Lower leg skin (tissue), 4 donors: Measurements from ENCODE around the gene LSM8. TPM values are rescaled to one million over a fixed set of nuclear protein-coding genes. Genes with fewer than 3 reads are reported as not detected.
"Not testable (repeated sequence)": the region's sequence is repeated elsewhere in the genome, so short reads cannot be mapped to it uniquely, and the experiment has no call there.

Source experiments
- DNase-seq, 2 donors: peaks; one replicate each; pipeline ENCODE4 v3.0.0-alpha.2; 2019; ENCODE audit warnings: low spot score in 2 of 2
- H3K4me3 ChIP-seq: fragments of 200-600 bp; sonication (generic); 2 replicates; pipeline ENCODE4 v1.5.1; 2017; ENCODE audit warnings: mild to moderate bottlenecking, low read depth; ENCODE audit not compliant: poor library complexity, severe bottlenecking
- POLR2A ChIP-seq, 2 donors: fragments of 450-650 bp; IDR thresholded peaks; one replicate each; pipeline ENCODE4 v1.6.1; 2016 to 2017; ENCODE audit warnings: antibody characterized with exemption in 2 of 2, mild to moderate bottlenecking in 1 of 2, moderate library complexity in 1 of 2
- WGBS, 2 donors: methylation state at CpG; one replicate each; pipeline ENCODE4 v1.1.5; 2018; 5-methylcytosine and 5-hydroxymethylcytosine counted together
- intact Hi-C: fragments of 100-400 bp; cut with DNase I; formaldehyde crosslinking; loops from one replicate; pipeline ENCODE4 v1.15.0; 2023; ENCODE audit warnings: low total_unique reads
- total RNA-seq, 4 donors: library from RNA; depleted of rRNA; stranded (reverse); fragments of >200 nt; gene quantifications; one replicate each; pipeline ENCODE4 v1.1.0, GENCODE V29; 2016
- TF ChIP-seq, protein P1 (sequence below), 3 donors: fragments of 450-650 bp; IDR thresholded peaks; one replicate each; pipeline ENCODE4 v1.5.1; 2016; ENCODE audit warnings: antibody characterized with exemption in 3 of 3, mild to moderate bottlenecking in 3 of 3, moderate library complexity in 2 of 3

Gene LSM8
- total RNA-seq, 4 donors from 2014 or later, result 18.2 to 49.3 (median 24.8) TPM

- intact Hi-C loops, result no loop called here
- no peak overlapping the region for H3K4me3 ChIP-seq
- DNase-seq, result no peak
- no peak for TF ChIP-seq POLR2A (IDR thresholded peaks at IDR 0.05)
- TF ChIP-seq, protein P1, sequence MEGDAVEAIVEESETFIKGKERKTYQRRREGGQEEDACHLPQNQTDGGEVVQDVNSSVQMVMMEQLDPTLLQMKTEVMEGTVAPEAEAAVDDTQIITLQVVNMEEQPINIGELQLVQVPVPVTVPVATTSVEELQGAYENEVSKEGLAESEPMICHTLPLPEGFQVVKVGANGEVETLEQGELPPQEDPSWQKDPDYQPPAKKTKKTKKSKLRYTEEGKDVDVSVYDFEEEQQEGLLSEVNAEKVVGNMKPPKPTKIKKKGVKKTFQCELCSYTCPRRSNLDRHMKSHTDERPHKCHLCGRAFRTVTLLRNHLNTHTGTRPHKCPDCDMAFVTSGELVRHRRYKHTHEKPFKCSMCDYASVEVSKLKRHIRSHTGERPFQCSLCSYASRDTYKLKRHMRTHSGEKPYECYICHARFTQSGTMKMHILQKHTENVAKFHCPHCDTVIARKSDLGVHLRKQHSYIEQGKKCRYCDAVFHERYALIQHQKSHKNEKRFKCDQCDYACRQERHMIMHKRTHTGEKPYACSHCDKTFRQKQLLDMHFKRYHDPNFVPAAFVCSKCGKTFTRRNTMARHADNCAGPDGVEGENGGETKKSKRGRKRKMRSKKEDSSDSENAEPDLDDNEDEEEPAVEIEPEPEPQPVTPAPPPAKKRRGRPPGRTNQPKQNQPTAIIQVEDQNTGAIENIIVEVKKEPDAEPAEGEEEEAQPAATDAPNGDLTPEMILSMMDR (IDR thresholded peaks at IDR 0.05), result no peak
- 76% methylated on average over 3 of the region's 3 CpGs for WGBS, 2 donors
Observed at GRCh38 chr7:118220583-118220982, 36.6 kb downstream of the LSM8 start.

- no peak for TF ChIP-seq POLR2A (IDR thresholded peaks at IDR 0.05)
- TF ChIP-seq, protein P1 (IDR thresholded peaks at IDR 0.05), result no peak
- intact Hi-C loops, result no loop called here
- no peak for DNase-seq
- no peak overlapping the region for H3K4me3 ChIP-seq
- WGBS, 2 donors, result 48 to 64% methylated on average over 1 of the region's 1 CpG
Observed at GRCh38 chr7:118222591-118222990, 38.6 kb downstream of the LSM8 start.

DNA sequence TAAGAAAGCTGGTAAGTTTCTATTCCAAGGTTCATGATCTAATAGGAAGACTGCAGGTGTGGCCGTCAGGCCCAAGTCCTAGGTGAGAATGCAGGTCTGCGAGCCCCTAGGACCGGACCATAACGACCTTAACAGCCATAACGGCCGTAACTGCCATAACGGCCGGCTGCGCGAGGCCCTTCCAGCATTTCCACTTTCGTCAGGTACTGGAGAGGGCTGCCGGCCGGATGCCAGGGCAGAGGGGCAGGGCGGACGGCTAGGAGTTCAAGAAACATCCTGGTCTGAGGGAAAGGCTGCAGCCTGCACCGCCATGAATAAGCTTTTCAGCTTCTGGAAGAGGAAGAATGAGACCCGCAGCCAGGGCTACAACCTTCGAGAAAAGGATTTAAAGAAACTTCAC is 40.6 kb downstream of the LSM8 start, which contains the start of gene ANKRD7:
Gene ANKRD7 (plus strand): TSS at position 184 of the 400 bp plus-strand sequence. CDS start 127 bp downstream, at position 311.
- intact Hi-C loops, result no loop called here
- 91 to 93% methylated on average over 18 of the region's 18 CpGs for WGBS, 2 donors
- H3K4me3 ChIP-seq, result no peak within 1 kb of the TSS
- TF ChIP-seq, protein P1 (IDR thresholded peaks at IDR 0.05), result no peak
- TF ChIP-seq POLR2A (IDR thresholded peaks at IDR 0.05), result no peak
- no peak for DNase-seq

DNA sequence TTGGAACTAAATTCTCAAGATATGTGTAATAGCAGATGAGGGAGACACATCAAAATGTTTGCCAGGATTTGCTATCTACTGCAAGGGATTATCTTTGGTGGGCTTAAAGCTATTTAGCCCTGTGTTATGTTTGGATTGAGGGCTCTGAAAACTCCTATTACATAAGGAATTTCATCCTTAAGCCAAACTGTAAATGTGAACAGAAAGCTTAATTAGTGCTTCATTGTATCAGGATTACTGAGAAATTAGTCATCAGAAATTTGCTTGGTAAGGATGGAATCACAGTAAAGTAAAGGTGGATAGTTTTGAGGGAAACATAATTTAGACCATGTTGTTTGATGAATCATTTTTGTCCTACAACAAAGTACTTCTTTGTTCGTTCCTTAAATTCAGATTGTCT is 48.9 kb downstream of the LSM8 start:
- intact Hi-C loops, result no loop called here
- TF ChIP-seq, protein P1 (IDR thresholded peaks at IDR 0.05), result no peak
- no peak for TF ChIP-seq POLR2A (IDR thresholded peaks at IDR 0.05)

DNA sequence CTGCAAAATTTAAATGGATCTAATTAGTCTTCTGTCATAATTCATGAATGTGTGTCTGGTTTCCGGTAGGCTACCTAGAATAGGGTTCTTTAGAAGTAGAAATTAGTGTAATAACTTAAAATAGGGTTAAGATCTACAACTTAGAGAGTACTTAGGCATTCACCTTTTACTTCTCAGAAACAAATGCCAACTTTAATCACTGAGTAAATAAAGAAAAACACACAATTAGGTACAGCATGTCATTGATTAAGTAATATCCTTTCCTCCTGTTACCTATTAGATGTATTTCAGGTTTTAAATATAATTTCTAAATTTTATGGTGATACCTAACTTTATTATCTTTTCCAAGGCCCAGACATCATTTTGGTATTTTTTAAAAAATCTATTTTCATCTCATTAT is 49.8 kb downstream of the LSM8 start:
- no peak for DNase-seq
- no peak for TF ChIP-seq POLR2A (IDR thresholded peaks at IDR 0.05)
- TF ChIP-seq, protein P1 (IDR thresholded peaks at IDR 0.05), result no peak
- intact Hi-C loops, result no loop called here
- no peak overlapping the region for H3K4me3 ChIP-seq
- WGBS, 2 donors, result 63 to 77% methylated on average over 1 of the region's 1 CpG

More for the DNA sequence above, 48.9 kb downstream of the LSM8 start:
- no peak overlapping the region for H3K4me3 ChIP-seq
- DNase-seq, result no peak
- WGBS, 2 donors, result 81 to 86% methylated on average over 1 of the region's 1 CpG

DNA sequence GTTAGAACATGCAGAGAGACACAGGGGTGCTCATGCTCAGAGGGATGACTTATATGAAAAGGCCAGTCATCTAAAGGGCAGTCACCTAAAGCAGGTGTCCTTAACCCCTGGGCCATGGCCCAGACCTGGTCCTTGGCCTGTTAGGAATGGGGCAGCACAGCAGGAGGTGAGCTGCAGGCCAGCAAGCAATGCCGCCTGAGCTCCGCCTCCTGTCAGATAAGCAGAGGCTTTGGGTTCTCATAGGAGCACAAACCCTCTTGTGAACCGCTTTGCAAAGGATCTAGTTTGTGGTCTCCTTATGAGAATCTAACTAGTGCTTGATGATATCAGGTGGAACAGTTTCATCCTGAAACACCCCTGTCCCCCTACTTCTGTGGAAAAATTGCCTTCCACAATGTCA is 55.0 kb downstream of the LSM8 start:
- 89 to 98% methylated on average over 3 of the region's 3 CpGs for WGBS, 2 donors
- intact Hi-C loops, result no loop called here
- TF ChIP-seq POLR2A (IDR thresholded peaks at IDR 0.05), result no peak
- TF ChIP-seq, protein P1 (IDR thresholded peaks at IDR 0.05), result no peak
- no peak for DNase-seq
- no peak overlapping the region for H3K4me3 ChIP-seq

DNA sequence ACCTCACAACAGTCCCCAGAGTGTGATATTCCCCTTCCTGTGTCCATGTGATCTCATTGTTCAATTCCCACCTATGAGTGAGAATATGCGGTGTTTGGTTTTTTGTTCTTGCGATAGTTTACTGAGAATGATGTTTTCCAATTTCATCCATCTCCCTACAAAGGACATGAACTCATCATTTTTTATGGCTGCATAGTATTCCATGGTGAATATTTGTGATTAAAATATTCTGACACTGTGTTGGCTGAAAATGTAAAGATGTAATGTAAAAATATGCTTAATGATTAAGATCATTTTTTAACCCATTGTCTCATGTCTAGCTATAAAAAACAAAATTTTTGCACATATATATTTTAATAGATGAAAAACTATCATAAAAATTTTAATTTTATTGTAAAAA is 56.4 kb downstream of the LSM8 start:
- 95 to 98% methylated on average over 2 of the region's 2 CpGs for WGBS, 2 donors
- DNase-seq, H3K4me3 ChIP-seq, intact Hi-C loops: not testable (repeated sequence)
